ENCODE results near the gene KIAA0319L. TPM values are rescaled to one million over a fixed set of nuclear protein-coding genes. Genes with fewer than 3 reads are reported as not detected.

Gene KIAA0319L
- total and polyA plus RNA-seq, 4 donors, result 27.0 to 107 (median 27.9) TPM

DNA sequence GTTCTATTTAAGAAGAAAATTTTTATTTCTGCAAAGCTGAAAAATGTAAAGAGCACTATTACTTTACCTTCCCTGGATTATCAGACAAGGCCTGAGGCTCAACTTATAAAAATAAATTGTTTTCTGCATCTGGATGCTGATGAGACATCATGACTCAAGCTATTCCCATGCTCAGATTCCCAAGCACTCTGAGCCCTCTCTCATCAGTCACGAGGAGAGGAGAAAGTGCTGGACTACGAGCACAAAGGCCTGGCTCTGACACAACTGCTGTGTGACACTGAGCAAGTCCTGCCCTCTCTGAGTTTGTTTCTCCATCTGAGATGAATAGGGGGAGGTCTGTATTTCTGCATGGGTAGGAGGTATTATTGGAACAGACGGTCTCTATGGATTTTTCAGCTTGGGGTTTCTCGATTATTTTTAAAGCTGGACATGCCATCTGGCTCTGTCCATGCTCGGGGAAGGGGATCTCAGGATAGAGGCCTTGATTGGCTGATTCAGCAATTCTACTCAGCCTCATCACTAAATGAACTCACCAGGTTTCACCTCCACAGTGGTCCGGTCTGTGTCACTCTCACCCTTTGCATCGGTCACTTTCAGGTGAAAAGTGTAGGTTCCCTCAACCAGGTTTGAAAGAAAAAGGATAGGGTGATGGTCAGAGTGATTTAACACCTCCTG, 107.7 kb downstream of the KIAA0319L start:
- Histone ChIP-seq H3K27ac (ENCODE audit: low read depth in 1 of 2, low read length in 2 of 2) (no peak overlapping the region), H3K36me3 (ENCODE audit: control insufficient read depth in 4 of 4, insufficient read depth in 3 of 4, low read depth in 1 of 4, low read length in 3 of 4) (peaks cover 4 to 27% (median 21%) of the 10 kb centered on the region in 4 donors)

More for the DNA sequence above, 107.7 kb downstream of the KIAA0319L start:
- no peak for DNase-seq (ENCODE audit: low spot score)
- TF ChIP-seq, protein P1, sequence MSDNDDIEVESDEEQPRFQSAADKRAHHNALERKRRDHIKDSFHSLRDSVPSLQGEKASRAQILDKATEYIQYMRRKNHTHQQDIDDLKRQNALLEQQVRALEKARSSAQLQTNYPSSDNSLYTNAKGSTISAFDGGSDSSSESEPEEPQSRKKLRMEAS (IDR thresholded peaks at IDR 0.05), result no peak
- TF ChIP-seq FOXA1 (IDR thresholded peaks at IDR 0.05), result no peak
- TF ChIP-seq, protein P2, sequence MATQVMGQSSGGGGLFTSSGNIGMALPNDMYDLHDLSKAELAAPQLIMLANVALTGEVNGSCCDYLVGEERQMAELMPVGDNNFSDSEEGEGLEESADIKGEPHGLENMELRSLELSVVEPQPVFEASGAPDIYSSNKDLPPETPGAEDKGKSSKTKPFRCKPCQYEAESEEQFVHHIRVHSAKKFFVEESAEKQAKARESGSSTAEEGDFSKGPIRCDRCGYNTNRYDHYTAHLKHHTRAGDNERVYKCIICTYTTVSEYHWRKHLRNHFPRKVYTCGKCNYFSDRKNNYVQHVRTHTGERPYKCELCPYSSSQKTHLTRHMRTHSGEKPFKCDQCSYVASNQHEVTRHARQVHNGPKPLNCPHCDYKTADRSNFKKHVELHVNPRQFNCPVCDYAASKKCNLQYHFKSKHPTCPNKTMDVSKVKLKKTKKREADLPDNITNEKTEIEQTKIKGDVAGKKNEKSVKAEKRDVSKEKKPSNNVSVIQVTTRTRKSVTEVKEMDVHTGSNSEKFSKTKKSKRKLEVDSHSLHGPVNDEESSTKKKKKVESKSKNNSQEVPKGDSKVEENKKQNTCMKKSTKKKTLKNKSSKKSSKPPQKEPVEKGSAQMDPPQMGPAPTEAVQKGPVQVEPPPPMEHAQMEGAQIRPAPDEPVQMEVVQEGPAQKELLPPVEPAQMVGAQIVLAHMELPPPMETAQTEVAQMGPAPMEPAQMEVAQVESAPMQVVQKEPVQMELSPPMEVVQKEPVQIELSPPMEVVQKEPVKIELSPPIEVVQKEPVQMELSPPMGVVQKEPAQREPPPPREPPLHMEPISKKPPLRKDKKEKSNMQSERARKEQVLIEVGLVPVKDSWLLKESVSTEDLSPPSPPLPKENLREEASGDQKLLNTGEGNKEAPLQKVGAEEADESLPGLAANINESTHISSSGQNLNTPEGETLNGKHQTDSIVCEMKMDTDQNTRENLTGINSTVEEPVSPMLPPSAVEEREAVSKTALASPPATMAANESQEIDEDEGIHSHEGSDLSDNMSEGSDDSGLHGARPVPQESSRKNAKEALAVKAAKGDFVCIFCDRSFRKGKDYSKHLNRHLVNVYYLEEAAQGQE (IDR thresholded peaks at IDR 0.05), result no peak
- TF ChIP-seq CTCF (IDR thresholded peaks at IDR 0.05; ENCODE audit: low read depth, low read length, missing input control), result no peak
- no peak for TF ChIP-seq ZBTB33 (IDR thresholded peaks at IDR 0.05)
- TF ChIP-seq NR2F2 (IDR thresholded peaks at IDR 0.05), result no peak
- no peak for TF ChIP-seq YY1 (IDR thresholded peaks at IDR 0.05)
- TF ChIP-seq RXRA (IDR thresholded peaks at IDR 0.05), result no peak
- TF ChIP-seq GABPA (IDR thresholded peaks at IDR 0.05 in 1 of 2, conservative IDR thresholded peaks at IDR 0.05 in 1 of 2), result no peak
- no peak for TF ChIP-seq EGR1 (IDR thresholded peaks at IDR 0.05; ENCODE audit: low read depth in 2 of 2)
- TF ChIP-seq, protein P3, sequence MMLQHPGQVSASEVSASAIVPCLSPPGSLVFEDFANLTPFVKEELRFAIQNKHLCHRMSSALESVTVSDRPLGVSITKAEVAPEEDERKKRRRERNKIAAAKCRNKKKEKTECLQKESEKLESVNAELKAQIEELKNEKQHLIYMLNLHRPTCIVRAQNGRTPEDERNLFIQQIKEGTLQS (IDR thresholded peaks at IDR 0.05), result no peak
- TF ChIP-seq HNF4G (IDR thresholded peaks at IDR 0.05), result no peak
- no peak for TF ChIP-seq JUND (IDR thresholded peaks at IDR 0.05)
- TF ChIP-seq RAD21 (IDR thresholded peaks at IDR 0.05), result no peak
- no peak for TF ChIP-seq HNF4A (conservative IDR thresholded peaks at IDR 0.05)
- no peak for TF ChIP-seq FOXA2 (IDR thresholded peaks at IDR 0.05)
- TF ChIP-seq TAF1 (conservative IDR thresholded peaks at IDR 0.05), result no peak
- no peak for TF ChIP-seq SP1 (IDR thresholded peaks at IDR 0.05)
- H3K4me3 ChIP-seq (ENCODE audit: low read depth in 1 of 3, low read length in 3 of 3), result no peak overlapping the region
- 95% methylated on average over 7 of the region's 7 CpGs for WGBS
- H3K27me3 ChIP-seq (ENCODE audit: control insufficient read depth in 4 of 4, insufficient read depth in 4 of 4, low read length in 3 of 4), result no peaks in the 10 kb centered on the region
- peaks cover 5 to 31% (median 24%) of the 10 kb centered on the region in 4 donors for H3K4me1 ChIP-seq (ENCODE audit: control insufficient read depth in 4 of 4, insufficient read depth in 4 of 4, low read length in 3 of 4)
- no peak overlapping the region for H3K9ac ChIP-seq (ENCODE audit: low read depth in 1 of 2, low read length in 2 of 2)
- H3K9me3 ChIP-seq (ENCODE audit: control insufficient read depth in 4 of 4, low read length in 3 of 4), result no peaks in the 10 kb centered on the region

Data from liver (tissue), 9 donors.